ENCODE measurements around the gene SMIM44.

GRCh38 chr19:3453840-3454239, 29.4 kb downstream of the SMIM44 start:
- no peak for TF ChIP-seq CTCF (IDR thresholded peaks at IDR 0.05)
- no peak for TF ChIP-seq POLR2A (IDR thresholded peaks at IDR 0.05)

Data from Peyer's patch (tissue), 4 donors.